Fibroblast of skin of right quadriceps (primary cell): ENCODE results near the gene THUMPD2.
"Not testable (repeated sequence)": the region's sequence is repeated elsewhere in the genome, so short reads cannot be mapped to it uniquely, and the experiment has no call there.

ENCODE experiments used
- DNase-seq: peaks from one replicate; pipeline ENCODE4 v3.0.0-alpha.2; 2013

Gene THUMPD2

GRCh38 chr2:39778775-39779340, at the start of gene THUMPD2:
Gene THUMPD2 (minus strand): TSS chr2:39779258. CDS start chr2:39779239, 19 bp downstream.
- DNase-seq, result peak; percentile 78

GRCh38 chr2:39821871-39822270, 42.8 kb upstream of the THUMPD2 start:
- DNase-seq, result no peak

GRCh38 chr2:39816845-39817244, 37.8 kb upstream of the THUMPD2 start:
- no peak for DNase-seq

- no peak for DNase-seq
Observed at GRCh38 chr2:39816428-39816827, 37.4 kb upstream of the THUMPD2 start.

GRCh38 chr2:39805936-39806608, 27.0 kb upstream of the THUMPD2 start:
- DNase-seq, result no peak

GRCh38 chr2:39803839-39804238, 24.8 kb upstream of the THUMPD2 start:
- DNase-seq, result no peak

- no peak for DNase-seq
Observed at GRCh38 chr2:39800752-39801151, 21.7 kb upstream of the THUMPD2 start.

GRCh38 chr2:39796134-39796533, 17.1 kb upstream of the THUMPD2 start:
- DNase-seq, result no peak

GRCh38 chr2:39790216-39790818, 11.3 kb upstream of the THUMPD2 start:
- not testable (repeated sequence) for DNase-seq

GRCh38 chr2:39787950-39788349, 8.9 kb upstream of the THUMPD2 start:
- DNase-seq, result no peak

GRCh38 chr2:39786761-39787522, 7.9 kb upstream of the THUMPD2 start:
- DNase-seq, result no peak

GRCh38 chr2:39782591-39782990, 3.5 kb upstream of the THUMPD2 start:
- DNase-seq, result no peak

- DNase-seq, result peak; percentile 6
Observed at GRCh38 chr2:39781697-39782096, 2.6 kb upstream of the THUMPD2 start.

- peak; percentile 27 for DNase-seq
Observed at GRCh38 chr2:39780825-39781600, 2.0 kb upstream of the THUMPD2 start.

GRCh38 chr2:39779927-39780326, 869 bp upstream of the THUMPD2 start:
- no peak for DNase-seq

- DNase-seq, result no peak
Observed at GRCh38 chr2:39779341-39779851, 338 bp upstream of the THUMPD2 start.

GRCh38 chr2:39778233-39778632, 825 bp downstream of the THUMPD2 start:
- DNase-seq, result no peak

- DNase-seq, result no peak
Observed at GRCh38 chr2:39772812-39773152, 6.3 kb downstream of the THUMPD2 start.

GRCh38 chr2:39772086-39772811, 6.8 kb downstream of the THUMPD2 start:
- DNase-seq, result peak; percentile 73

- no peak for DNase-seq
Observed at GRCh38 chr2:39762448-39762847, 16.6 kb downstream of the THUMPD2 start.

- no peak for DNase-seq
Observed at GRCh38 chr2:39757156-39757555, 21.9 kb downstream of the THUMPD2 start.

GRCh38 chr2:39755466-39755865, 23.6 kb downstream of the THUMPD2 start:
- DNase-seq, result no peak
